SW480 (cell line): Measurements from ENCODE around the gene CST7.

Experiments used
- DNase-seq: peaks from one replicate; pipeline ENCODE4 v3.0.0-alpha.2; 2016; ENCODE audit warnings: low spot score

CST7 gene

GRCh38 chr20:24950836-24951525 is 1.9 kb downstream of the CST7 start:
- no peak for DNase-seq

DNA sequence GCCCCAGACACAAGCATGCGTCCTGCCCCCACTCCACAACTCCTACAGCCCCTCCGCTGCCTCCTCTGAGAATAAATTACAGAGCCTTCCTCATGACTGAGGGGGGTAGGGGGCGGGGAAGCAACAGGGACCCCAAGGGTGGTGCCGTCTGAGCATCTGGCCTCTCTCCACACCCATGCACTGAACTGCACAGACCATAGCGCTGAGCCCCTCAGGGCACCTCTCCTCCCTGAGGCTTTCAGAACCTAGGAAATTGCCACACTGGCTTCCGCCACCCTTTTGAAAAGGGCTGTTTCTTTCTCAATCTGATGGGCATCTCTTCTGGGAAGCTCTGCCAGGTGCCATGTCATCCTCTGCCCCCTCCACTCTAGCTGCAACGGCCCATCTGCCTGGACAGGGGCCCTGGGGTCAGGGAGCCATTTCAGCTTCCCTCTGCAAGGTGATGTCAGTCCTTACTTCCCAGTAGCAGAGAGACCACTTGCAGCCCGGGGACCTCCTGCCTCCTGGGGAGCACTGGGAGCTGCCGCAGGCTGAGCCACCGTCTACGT is 2.5 kb downstream of the CST7 start:
- no peak for DNase-seq

- DNase-seq: no peak
These were observed 3.5 kb downstream of the CST7 start for GRCh38 chr20:24952376-24953208.

GRCh38 chr20:24953209-24953575 is 4.1 kb downstream of the CST7 start:
- no peak for DNase-seq

- no peak for DNase-seq
These were observed 4.6 kb downstream of the CST7 start for GRCh38 chr20:24953621-24954133.

GRCh38 chr20:24954151-24954550 is 5.1 kb downstream of the CST7 start:
- DNase-seq: no peak

GRCh38 chr20:24954566-24954965 is 5.5 kb downstream of the CST7 start:
- DNase-seq: no peak

GRCh38 chr20:24955045-24955444 is 6.0 kb downstream of the CST7 start:
- no peak for DNase-seq

DNA sequence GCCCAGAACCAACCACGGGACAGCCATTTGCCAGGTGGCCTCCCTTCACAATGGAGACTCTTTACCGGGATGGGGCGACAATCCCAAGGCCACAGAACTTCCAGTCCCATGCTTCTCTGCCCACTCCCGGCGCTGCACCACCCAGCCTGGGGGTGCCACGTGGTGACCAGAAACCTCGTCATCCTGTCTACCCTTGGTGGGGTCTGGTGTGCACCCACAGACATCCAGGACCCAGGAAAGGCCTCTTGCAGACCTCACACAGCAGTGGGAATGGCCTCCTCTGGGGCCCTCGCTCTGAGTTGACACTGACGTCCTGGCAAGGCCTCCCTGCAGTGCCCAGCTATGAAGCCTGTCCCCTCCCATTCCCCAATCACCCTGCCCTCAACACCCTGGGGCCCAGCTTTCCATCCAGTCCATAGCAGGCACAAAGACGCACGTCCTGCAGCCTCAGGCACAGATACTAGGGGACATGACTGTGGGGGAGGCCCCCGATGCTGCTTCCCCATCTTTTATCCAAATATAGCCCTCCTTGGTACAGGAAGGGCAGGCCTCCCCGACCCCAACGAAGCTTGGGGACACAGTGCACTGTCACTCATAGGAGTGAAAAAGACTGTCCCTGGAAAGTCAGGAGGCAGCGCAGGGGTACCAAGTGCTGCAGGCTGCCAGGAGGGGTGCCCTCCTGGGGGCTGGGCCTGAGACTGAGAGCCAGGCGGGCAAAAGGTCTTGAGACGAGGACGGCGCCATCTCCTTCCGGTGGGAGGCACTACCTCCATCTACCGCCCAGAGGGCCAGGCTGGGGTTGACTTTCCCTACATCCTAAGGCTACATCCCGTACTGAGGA is 7.2 kb downstream of the CST7 start:
- no peak for DNase-seq

- DNase-seq: no peak
These were observed 8.4 kb downstream of the CST7 start for GRCh38 chr20:24957326-24958016.

- DNase-seq: no peak
These were observed 9.7 kb downstream of the CST7 start for GRCh38 chr20:24958506-24959385.

- DNase-seq: no peak
These were observed 10.7 kb downstream of the CST7 start for GRCh38 chr20:24959591-24960301.

DNA sequence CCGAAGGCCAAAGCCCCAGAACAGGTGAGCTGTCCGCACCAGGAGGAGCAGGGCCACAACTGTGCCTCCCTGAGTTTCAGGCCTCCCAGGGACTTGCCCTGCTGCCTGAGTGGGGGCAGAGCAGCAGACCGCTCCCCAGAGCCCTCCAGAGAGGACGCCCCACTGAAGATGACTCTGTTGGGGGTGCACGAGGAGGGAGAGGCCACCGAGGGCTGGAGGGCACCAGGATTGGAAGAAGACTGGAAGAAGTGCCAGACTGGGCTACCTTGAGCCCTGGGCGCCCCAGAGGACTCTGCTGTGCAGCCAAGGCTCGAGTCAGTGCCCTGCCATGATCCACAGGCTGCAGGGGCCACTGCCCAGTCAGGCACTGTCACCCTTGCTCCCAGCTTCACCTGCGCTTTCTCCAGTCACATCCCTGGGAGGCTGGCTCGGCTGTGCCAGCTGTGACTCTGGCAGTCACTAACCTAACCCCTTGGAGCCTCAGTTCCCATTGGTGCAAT is 11.3 kb downstream of the CST7 start:
- no peak for DNase-seq

DNA sequence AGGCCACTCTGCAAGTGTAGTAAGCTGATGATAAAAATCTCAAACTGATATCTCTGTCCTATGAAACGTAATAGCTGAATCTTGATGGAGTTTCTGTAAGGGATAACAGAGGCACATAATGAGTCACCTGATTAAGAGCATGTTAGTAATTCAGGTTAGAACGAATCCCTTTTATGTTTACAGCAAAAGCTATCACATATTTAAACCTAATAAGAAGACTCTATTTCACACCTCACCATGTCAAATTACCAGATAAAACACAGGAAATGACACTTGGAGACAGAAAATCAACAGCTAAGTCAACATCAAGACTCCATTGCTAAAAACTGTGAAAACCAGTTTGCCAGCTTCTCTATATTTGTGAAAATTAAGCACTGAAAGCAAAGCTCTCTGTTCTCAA is 11.8 kb downstream of the CST7 start:
- DNase-seq: no peak

DNA sequence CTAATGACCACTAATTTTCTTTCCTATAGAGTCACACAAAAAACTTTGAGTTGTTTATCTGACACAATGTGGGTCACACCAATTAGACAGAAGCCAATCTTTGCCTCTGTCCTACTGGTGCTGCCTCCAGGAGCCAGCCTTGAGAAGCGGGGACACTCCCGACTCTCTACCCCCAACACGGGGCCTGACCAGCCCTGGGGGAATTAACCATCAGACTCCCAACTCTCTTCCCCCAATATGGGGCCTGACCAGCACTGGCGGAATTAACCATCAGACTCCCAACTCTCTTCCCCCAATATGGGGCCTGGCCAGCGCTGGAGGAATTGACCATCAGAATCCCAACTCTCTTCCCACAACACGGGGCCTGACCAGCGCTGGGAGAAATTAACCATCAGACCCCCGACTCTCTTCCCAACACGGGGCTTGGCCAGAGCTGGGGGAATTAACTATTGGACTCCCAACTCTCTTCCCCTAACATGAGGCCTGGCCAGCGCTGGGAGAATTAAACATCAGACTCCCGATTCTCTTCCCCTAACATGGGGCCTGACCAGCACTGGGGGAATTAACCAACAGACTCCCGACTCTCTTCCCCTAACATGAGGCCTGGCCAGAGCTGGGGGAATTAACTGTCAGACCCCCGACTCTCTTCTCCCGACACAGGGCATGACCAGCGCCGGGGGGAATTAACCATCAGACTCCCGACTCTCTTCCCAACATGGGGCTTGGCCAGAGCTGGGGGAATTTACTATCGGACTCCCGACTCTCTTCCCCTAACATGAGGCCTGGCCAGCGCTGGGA is 12.5 kb downstream of the CST7 start:
- no peak for DNase-seq

- no peak for DNase-seq
These were observed 13.1 kb downstream of the CST7 start for GRCh38 chr20:24962182-24962492.

- no peak for DNase-seq
These were observed 13.4 kb downstream of the CST7 start for GRCh38 chr20:24962510-24962909.

DNA sequence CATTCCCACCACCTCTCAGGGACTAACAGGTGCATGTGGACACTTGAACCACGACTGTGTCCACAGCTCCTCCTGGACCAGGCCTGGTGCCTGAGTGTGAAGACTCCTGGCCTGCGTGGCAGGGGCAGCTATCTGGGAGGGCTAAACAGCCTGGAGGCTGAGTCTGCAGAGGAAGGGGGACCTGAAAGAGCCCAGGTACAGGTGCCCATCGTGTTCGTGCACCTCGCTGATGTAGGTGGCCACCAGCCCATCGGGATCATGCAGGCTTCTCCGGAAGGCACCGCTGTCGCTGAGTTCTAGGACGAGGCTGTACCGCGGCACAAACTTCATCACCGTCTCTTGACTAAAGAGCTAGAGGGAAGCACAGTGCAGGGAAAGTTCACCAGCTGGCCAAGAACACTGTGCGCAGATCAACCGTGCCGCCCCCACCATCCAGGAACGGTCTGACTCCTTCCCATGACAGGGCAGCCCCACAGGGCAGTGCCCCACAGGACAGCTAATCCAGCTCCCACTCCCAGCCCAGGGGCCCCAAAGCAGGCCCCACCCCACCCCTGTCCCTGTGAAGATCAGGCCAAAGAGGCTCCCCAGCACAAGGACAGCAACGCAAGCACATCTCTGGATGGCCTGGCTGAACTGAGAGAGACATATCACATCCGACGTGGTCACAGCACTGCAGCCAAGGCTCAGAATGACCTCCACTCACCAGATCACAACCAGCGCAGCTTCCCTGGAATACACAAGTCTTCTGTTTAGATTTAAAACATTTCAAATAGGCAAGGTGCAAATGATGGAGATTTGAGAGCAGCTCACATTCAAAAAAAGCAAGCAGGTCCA is 14.8 kb downstream of the CST7 start:
- DNase-seq: no peak
